DND-41 (cell line): ENCODE measurements around the gene TMEM39B.
A peak's percentile ranks its signal among the peaks of the same experiment; 100 is the strongest.
"Not testable (repeated sequence)": the region's sequence is repeated elsewhere in the genome, so short reads cannot be mapped to it uniquely, and the experiment has no call there.

ENCODE experiments used
- ATAC-seq: fragments of 200-7000 bp; cut with Tn5 transposase; 3 replicates; pipeline ENCODE4 v1.9.1; 2021; ENCODE audit warnings: low read depth; ENCODE audit not compliant: insufficient read depth
- DNase-seq: peaks from one replicate; pipeline ENCODE4 v3.0.0-alpha.2; 2020
- H2AFZ ChIP-seq: 2 replicates; pipeline ENCODE4 v1.6.0; 2012; ENCODE audit warnings: low read depth, low read length
- H3K27ac ChIP-seq: 2 replicates; pipeline ENCODE4 v1.5.1; 2012; ENCODE audit warnings: low read length, inconsistent platforms
- H3K27me3 ChIP-seq: fragments of 200-600 bp; sonication (generic); 2 replicates; pipeline ENCODE4 v1.6.0; 2012; ENCODE audit warnings: low read length, mild to moderate bottlenecking, inconsistent platforms; ENCODE audit not compliant: insufficient read depth, poor library complexity
- H3K36me3 ChIP-seq: 2 replicates; pipeline ENCODE4 v1.5.1; 2012; ENCODE audit warnings: low read length, inconsistent platforms; ENCODE audit not compliant: insufficient read depth
- H3K4me1 ChIP-seq: 2 replicates; pipeline ENCODE4 v1.5.1; 2012; ENCODE audit warnings: mild to moderate bottlenecking, low read length; ENCODE audit not compliant: insufficient read depth
- H3K4me2 ChIP-seq: 2 replicates; pipeline ENCODE4 v1.6.0; 2012; ENCODE audit warnings: mild to moderate bottlenecking, moderate library complexity, low read length, inconsistent platforms; ENCODE audit not compliant: insufficient read depth
- H3K4me3 ChIP-seq, 2 experiments: fragments of 200-600 bp in 1 of 2; shearing (Covaris generic) in 1 of 2; 2 replicates each; pipeline ENCODE4 v1.5.1; 2012 to 2016; ENCODE audit warnings: inconsistent platforms in 2 of 2, low read length in 2 of 2, mild to moderate bottlenecking in 2 of 2, low read depth in 1 of 2, moderate library complexity in 1 of 2
- H3K79me2 ChIP-seq: 2 replicates; pipeline ENCODE4 v1.6.0; 2012; ENCODE audit warnings: low read length, inconsistent platforms; ENCODE audit not compliant: insufficient read depth
- H3K9ac ChIP-seq: 2 replicates; pipeline ENCODE4 v1.6.0; 2012; ENCODE audit warnings: low read depth, mild to moderate bottlenecking, inconsistent platforms, low read length, moderate library complexity
- H3K9me3 ChIP-seq: 2 replicates; pipeline ENCODE4 v1.5.1; 2012; ENCODE audit warnings: low read length, moderate library complexity, mild to moderate bottlenecking, inconsistent platforms; ENCODE audit not compliant: insufficient read depth, severe bottlenecking
- H4K20me1 ChIP-seq: 2 replicates; pipeline ENCODE4 v1.6.0; 2012; ENCODE audit warnings: low read length; ENCODE audit not compliant: insufficient read depth
- CTCF ChIP-seq: IDR thresholded peaks from 2 replicates; pipeline ENCODE4 v1.5.1; 2012; ENCODE audit warnings: borderline replicate concordance, low read length, moderate library complexity, mild to moderate bottlenecking; ENCODE audit not compliant: poor library complexity, severe bottlenecking; ENCODE audit errors: extremely low read depth
- EZH2 ChIP-seq: IDR thresholded peaks from 3 replicates; pipeline ENCODE4 v1.6.1; 2012; ENCODE audit warnings: borderline replicate concordance, low read depth, mild to moderate bottlenecking, moderate library complexity, low read length, inconsistent platforms; ENCODE audit not compliant: severe bottlenecking

TMEM39B gene

DNA sequence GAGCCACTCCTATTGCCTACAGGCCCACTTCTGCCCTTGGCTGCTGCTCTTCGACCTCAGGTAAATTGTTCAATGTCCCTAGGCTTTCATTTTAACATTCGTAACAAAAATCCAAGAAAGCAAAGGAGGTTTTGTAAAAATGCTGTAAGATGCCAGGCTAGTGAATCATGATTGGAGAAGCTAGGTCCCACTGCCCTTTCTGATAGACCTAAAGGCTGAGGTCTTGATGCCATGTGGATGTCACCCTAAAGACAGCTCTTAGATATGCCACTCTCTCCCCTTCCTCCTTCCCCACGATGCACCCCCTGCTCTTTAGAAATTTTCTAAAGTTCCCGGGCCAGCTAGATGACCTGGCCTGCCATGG, 9.9 kb upstream of the TMEM39B start:
- peaks cover 54% of the 10 kb centered on the region for H3K36me3 ChIP-seq
- no peak overlapping the region for H3K4me3 ChIP-seq
- no peak overlapping the region for H3K4me2 ChIP-seq
- no peaks in the 10 kb centered on the region for H3K9me3 ChIP-seq
- no peaks in the 10 kb centered on the region for H3K79me2 ChIP-seq
- no peak overlapping the region for H3K9ac ChIP-seq
- no peaks in the 10 kb centered on the region for H3K27me3 ChIP-seq
- DNase-seq (no peak), ATAC-seq (no peak)
- TF ChIP-seq EZH2 (no peak), CTCF (no peak)
- peaks cover 14% of the 10 kb centered on the region for H3K4me1 ChIP-seq
- H3K27ac ChIP-seq, result peak overlapping the region; percentile 37; the same call in 1 of the 2 replicates
- peaks cover 7% of the 10 kb centered on the region; the same call in 1 of the 2 replicates for H4K20me1 ChIP-seq
- H2AFZ ChIP-seq, result no peak overlapping the region

GRCh38 chr1:32063261-32063681, 9.5 kb upstream of the TMEM39B start:
- Histone ChIP-seq H2AFZ (no peak overlapping the region), H3K4me1 (peaks cover 14% of the 10 kb centered on the region), H3K9me3 (no peaks in the 10 kb centered on the region), H3K4me2 (no peak overlapping the region), H3K27ac (no peak overlapping the region), H3K27me3 (no peaks in the 10 kb centered on the region), H4K20me1 (peaks cover 7% of the 10 kb centered on the region; the same call in 1 of the 2 replicates), H3K36me3 (peaks cover 50% of the 10 kb centered on the region), H3K9ac (no peak overlapping the region), H3K79me2 (no peaks in the 10 kb centered on the region), H3K4me3 (no peak overlapping the region)
- TF ChIP-seq EZH2 (no peak), CTCF (peak; percentile 71)
- DNase-seq (no peak), ATAC-seq (peak; percentile 68)

DNA sequence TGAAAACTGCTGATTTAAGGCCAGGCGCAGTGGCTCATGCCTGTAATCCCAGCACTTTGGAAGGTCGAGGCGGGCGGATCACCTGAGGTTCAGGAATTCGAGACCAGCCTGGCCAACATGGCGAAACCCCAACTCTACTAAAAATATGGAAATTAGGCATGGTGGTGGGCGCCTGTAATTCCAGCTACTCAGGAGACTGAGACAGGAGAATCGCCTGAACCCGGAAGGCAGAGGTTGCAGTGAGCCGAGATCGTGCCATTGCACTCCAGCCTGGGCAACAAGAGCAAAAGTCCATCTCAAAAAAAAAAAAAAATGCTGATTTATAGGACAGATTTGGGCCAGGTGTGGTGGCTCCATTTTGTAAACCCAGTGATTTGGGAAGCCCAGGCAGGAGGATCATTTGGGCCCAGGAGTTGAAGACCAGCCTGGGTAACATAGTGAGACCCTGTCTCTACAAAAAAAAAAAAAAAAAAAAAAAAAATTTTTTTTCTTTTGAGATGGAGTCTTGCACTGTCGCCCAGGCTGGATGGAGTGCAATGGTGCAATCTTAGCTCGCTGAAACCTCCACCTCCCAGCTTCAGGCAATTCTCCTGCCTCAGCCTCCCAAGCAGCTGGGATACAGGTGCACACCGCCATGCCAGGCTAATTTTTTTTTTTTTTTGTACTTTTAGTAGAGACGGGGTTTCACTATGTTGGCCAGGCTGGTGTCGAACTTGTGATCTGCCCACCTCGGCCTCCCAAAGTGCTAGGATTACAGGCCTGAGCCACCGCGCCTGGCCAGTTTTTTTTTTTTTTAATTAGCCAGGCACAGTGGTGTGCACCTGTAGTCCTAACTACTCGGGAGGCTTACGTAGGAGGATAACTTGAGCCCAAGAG, 6.9 kb upstream of the TMEM39B start:
- H2AFZ ChIP-seq, H3K79me2 ChIP-seq, H3K9ac ChIP-seq, H4K20me1 ChIP-seq, ATAC-seq, H3K4me3 ChIP-seq, H3K27me3 ChIP-seq, H3K9me3 ChIP-seq, DNase-seq, H3K27ac ChIP-seq, H3K4me2 ChIP-seq: not testable (repeated sequence)
- Histone ChIP-seq H3K4me1 (peaks cover 14% of the 10 kb centered on the region), H3K36me3 (peaks cover 24% of the 10 kb centered on the region)

- H3K36me3 ChIP-seq, result peaks cover 18% of the 10 kb centered on the region
- H2AFZ ChIP-seq, result no peak overlapping the region
- H3K4me3 ChIP-seq, result no peak overlapping the region
- no peaks in the 10 kb centered on the region for H3K79me2 ChIP-seq
- TF ChIP-seq CTCF (no peak), EZH2 (no peak)
- DNase-seq (peak; percentile 36), ATAC-seq (peak; percentile 54)
- peaks cover 7% of the 10 kb centered on the region; the same call in 1 of the 2 replicates for H4K20me1 ChIP-seq
- peaks cover 18% of the 10 kb centered on the region for H3K4me1 ChIP-seq
- H3K27ac ChIP-seq, result no peak overlapping the region
- H3K9me3 ChIP-seq, result no peaks in the 10 kb centered on the region
- H3K9ac ChIP-seq, result no peak overlapping the region
- no peaks in the 10 kb centered on the region for H3K27me3 ChIP-seq
- H3K4me2 ChIP-seq, result no peak overlapping the region
These were observed 6.3 kb upstream of the TMEM39B start for GRCh38 chr1:32066489-32066873.
